ENCODE results near the gene SAFB.

DNA sequence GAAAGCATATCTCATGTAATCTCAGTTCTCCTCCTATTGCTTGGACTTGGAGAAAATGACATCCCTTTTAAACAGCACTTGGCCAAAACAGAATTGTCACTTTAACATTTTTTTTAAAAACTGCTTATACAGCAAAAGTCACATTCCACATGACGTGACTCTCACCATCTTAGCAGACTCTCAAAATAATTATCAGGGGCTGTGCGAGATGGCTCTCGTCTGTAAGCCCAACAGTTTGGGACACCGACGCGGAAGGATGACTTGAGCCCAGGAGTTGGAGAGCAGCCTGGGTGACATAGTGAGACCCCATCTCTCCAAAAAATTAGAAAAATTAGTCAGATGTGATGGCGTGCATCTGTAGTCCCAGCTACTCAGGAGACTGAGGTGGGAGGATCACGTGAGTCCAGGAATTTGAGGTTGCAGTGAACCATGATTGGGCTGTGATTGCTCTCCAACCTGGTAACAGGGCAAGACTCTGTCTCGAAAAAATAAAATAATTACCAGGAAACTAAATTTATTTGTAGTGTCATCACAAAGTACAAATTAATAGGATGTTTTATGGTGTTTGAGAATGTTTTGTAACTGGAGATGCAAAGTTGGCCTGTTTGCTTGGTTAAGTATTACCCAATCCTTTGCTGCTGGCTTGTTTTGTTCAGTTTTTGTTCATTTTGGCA lies 8.8 kb downstream of the SAFB start:
- TF ChIP-seq, protein P1, sequence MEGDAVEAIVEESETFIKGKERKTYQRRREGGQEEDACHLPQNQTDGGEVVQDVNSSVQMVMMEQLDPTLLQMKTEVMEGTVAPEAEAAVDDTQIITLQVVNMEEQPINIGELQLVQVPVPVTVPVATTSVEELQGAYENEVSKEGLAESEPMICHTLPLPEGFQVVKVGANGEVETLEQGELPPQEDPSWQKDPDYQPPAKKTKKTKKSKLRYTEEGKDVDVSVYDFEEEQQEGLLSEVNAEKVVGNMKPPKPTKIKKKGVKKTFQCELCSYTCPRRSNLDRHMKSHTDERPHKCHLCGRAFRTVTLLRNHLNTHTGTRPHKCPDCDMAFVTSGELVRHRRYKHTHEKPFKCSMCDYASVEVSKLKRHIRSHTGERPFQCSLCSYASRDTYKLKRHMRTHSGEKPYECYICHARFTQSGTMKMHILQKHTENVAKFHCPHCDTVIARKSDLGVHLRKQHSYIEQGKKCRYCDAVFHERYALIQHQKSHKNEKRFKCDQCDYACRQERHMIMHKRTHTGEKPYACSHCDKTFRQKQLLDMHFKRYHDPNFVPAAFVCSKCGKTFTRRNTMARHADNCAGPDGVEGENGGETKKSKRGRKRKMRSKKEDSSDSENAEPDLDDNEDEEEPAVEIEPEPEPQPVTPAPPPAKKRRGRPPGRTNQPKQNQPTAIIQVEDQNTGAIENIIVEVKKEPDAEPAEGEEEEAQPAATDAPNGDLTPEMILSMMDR (IDR thresholded peaks at IDR 0.05) = no peak
- no peak for TF ChIP-seq POLR2A (IDR thresholded peaks at IDR 0.05)

Data from testis (tissue), 2 donors.